ENCODE results near the gene IRX4.

- TF ChIP-seq GATA3 (IDR thresholded peaks at IDR 0.05; ENCODE audit: low read depth, low read length) (no peak), GATA2 (IDR thresholded peaks at IDR 0.05; ENCODE audit: low read depth, low read length) (no peak)
Measured at GRCh38 chr5:1875281-1875842, 7.4 kb downstream of the IRX4 start.
